Subcutaneous adipose tissue (tissue), 4 donors: ENCODE data around the gene HMX1. TPM values are rescaled to one million over a fixed set of nuclear protein-coding genes. Genes with fewer than 3 reads are reported as not detected.

Experiments
- total RNA-seq, 4 donors: library from RNA; depleted of rRNA; stranded (reverse); fragments of >200 nt; gene quantifications; one replicate each; pipeline ENCODE4 v1.1.0, GENCODE V29; 2016
- TF ChIP-seq, protein P1 (sequence below): fragments of 450-650 bp; IDR thresholded peaks from one replicate; pipeline ENCODE4 v1.5.1; 2016; ENCODE audit warnings: low read depth, mild to moderate bottlenecking, control low read depth, antibody characterized with exemption, moderate library complexity

HMX1 gene
- total RNA-seq, 4 donors from 2014 or later: not detected

DNA sequence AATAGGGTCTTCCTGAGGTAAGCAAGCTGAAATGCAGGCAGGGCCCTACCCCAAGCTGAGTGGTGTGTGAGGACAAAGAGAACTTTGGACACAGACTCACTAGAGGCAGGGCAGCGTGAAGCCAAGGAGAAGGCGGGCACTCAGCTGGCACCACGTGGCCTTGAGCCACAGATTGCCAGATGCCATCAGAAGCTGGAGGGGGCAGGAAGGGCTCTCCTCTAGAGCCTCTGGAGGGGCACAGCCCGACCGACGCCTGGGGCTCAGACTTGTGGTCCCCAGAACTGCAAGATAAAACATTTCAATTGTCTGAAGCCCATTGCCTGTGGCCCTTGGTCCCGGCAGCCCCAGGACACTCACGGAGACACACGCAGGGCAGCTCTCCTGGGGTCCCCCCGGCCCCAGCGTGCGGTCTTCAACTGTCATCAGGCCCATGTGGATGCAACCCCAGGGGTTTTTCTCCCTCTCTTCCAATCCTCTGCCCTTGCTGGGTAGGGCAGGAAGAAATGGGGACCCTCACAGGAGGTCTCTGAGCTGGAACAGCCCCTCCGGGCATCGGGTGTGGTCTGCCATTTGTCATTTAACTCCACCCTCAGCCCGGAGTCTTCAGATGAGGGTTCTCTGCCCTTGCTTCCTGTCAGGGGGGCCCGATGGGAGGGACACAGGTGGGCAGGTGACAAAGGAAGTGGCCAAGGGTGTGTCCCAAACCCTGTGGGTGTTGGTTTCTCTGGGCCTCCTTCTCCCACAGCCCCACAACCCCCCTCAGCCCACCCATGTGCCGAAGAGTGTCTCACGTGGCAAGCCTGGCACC, 22.2 kb downstream of the HMX1 start:
- TF ChIP-seq, protein P1, sequence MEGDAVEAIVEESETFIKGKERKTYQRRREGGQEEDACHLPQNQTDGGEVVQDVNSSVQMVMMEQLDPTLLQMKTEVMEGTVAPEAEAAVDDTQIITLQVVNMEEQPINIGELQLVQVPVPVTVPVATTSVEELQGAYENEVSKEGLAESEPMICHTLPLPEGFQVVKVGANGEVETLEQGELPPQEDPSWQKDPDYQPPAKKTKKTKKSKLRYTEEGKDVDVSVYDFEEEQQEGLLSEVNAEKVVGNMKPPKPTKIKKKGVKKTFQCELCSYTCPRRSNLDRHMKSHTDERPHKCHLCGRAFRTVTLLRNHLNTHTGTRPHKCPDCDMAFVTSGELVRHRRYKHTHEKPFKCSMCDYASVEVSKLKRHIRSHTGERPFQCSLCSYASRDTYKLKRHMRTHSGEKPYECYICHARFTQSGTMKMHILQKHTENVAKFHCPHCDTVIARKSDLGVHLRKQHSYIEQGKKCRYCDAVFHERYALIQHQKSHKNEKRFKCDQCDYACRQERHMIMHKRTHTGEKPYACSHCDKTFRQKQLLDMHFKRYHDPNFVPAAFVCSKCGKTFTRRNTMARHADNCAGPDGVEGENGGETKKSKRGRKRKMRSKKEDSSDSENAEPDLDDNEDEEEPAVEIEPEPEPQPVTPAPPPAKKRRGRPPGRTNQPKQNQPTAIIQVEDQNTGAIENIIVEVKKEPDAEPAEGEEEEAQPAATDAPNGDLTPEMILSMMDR: no peak

DNA sequence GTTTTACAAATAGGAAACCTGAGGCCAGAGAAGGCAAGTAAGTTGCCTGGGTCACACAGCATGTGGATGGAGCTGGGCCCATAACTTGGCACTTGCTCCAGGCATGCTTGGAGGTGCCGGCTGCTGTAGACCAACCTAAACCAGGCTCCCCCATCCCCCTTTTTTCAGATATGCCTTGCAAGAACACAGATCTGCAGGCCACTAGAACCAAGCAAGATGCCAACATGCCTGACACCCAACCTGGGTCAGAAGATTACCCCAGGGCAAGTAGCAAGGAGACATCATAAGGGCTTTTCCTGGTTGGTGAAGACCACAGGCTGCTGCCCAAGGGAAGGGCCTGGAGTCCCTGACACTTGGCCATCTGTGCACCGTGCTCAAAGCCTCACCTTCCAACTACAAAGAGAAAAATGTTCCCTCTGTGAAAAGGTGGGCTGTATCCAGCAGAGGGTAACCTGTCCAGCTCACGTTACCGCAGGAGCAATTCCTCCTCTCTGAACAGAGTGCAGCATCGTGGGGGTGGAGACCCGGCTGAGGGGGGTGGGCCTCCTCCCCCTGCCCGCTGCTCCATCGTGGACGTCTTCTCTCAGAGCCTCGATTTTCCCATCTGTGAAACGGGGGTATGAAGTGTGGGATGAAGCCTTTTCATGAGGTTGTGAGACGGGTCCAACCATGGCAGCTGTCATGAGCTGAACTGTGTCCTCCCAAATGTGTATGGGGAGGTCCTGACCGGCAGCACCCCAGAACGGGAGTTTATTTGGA, 23.0 kb downstream of the HMX1 start:
- TF ChIP-seq, protein P1: no peak

- TF ChIP-seq, protein P1: no peak
These were observed 23.9 kb downstream of the HMX1 start for GRCh38 chr4:8847764-8848163.

GRCh38 chr4:8847331-8847730, 24.3 kb downstream of the HMX1 start:
- TF ChIP-seq, protein P1: no peak

- TF ChIP-seq, protein P1: no peak
These were observed 24.8 kb downstream of the HMX1 start for GRCh38 chr4:8846826-8847225.

GRCh38 chr4:8846046-8846720, 25.5 kb downstream of the HMX1 start:
- TF ChIP-seq, protein P1: no peak
